C4-2B (cell line): ENCODE results near the gene ADAMTS18.

ENCODE experiments used
- H3K27ac ChIP-seq: fragments of 450-650 bp; 2 replicates; pipeline ENCODE4 v1.5.1; 2017
- CTCF ChIP-seq: fragments of 450-650 bp; conservative IDR thresholded peaks from 2 replicates; pipeline ENCODE4 v1.5.1; 2017; ENCODE audit warnings: mild to moderate bottlenecking
- ZFX ChIP-seq: fragments of 450-650 bp; IDR thresholded peaks from 2 replicates; pipeline ENCODE4 v1.6.1; 2017

The ADAMTS18 gene

GRCh38 chr16:77298418-77299360, 136.1 kb downstream of the ADAMTS18 start:
- H3K27ac ChIP-seq, result no peak overlapping the region
- TF ChIP-seq ZFX (no peak), CTCF (no peak)

GRCh38 chr16:77297996-77298395, 136.8 kb downstream of the ADAMTS18 start:
- no peak for TF ChIP-seq ZFX
- no peak overlapping the region for H3K27ac ChIP-seq

GRCh38 chr16:77295896-77296295, 138.9 kb downstream of the ADAMTS18 start:
- no peak overlapping the region for H3K27ac ChIP-seq
- TF ChIP-seq CTCF, result no peak
- no peak for TF ChIP-seq ZFX

- H3K27ac ChIP-seq, result no peak overlapping the region
- no peak for TF ChIP-seq CTCF
- TF ChIP-seq ZFX, result no peak
Observed at GRCh38 chr16:77290451-77291115, 144.3 kb downstream of the ADAMTS18 start.

- TF ChIP-seq ZFX (no peak), CTCF (no peak)
- no peak overlapping the region for H3K27ac ChIP-seq
Observed at GRCh38 chr16:77289331-77289809, 145.5 kb downstream of the ADAMTS18 start.

GRCh38 chr16:77288222-77288621, 146.6 kb downstream of the ADAMTS18 start:
- no peak overlapping the region for H3K27ac ChIP-seq
- TF ChIP-seq CTCF, result no peak
- no peak for TF ChIP-seq ZFX

- TF ChIP-seq ZFX, result no peak
- TF ChIP-seq CTCF, result no peak
- H3K27ac ChIP-seq, result no peak overlapping the region
Observed at GRCh38 chr16:77285676-77286075, 149.2 kb downstream of the ADAMTS18 start.
